Measurements from ENCODE around the gene CFDP1.

- TF ChIP-seq, protein P1, sequence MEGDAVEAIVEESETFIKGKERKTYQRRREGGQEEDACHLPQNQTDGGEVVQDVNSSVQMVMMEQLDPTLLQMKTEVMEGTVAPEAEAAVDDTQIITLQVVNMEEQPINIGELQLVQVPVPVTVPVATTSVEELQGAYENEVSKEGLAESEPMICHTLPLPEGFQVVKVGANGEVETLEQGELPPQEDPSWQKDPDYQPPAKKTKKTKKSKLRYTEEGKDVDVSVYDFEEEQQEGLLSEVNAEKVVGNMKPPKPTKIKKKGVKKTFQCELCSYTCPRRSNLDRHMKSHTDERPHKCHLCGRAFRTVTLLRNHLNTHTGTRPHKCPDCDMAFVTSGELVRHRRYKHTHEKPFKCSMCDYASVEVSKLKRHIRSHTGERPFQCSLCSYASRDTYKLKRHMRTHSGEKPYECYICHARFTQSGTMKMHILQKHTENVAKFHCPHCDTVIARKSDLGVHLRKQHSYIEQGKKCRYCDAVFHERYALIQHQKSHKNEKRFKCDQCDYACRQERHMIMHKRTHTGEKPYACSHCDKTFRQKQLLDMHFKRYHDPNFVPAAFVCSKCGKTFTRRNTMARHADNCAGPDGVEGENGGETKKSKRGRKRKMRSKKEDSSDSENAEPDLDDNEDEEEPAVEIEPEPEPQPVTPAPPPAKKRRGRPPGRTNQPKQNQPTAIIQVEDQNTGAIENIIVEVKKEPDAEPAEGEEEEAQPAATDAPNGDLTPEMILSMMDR (IDR thresholded peaks at IDR 0.05) = no peak
- no peak for TF ChIP-seq POLR2A (IDR thresholded peaks at IDR 0.05)
Observed at GRCh38 chr16:75286389-75286788, 146.9 kb downstream of the CFDP1 start.
